A673 (cell line): ENCODE data around the gene PLA2G5. TPM values are rescaled to one million over a fixed set of nuclear protein-coding genes. Genes with fewer than 3 reads are reported as not detected.

ENCODE experiments used
- BruUV-seq: library from RNA; stranded (reverse); fragments of 400-500 nt; replicated peaks from 2 replicates; lab custom pipeline; 2021; lab: Mats Ljungman, UMichigan
- CTCF ChIA-PET: fragments of 300-600 bp; sonication (Branson Sonifier 250); formaldehyde crosslinking; loops from one replicate; lab custom pipeline; 2022; ENCODE audit warnings: antibody characterized with exemption; lab: Charles Lee
- POLR2A ChIA-PET: fragments of 300-600 bp; sonication (Branson Sonifier 250); formaldehyde crosslinking; loops from one replicate; lab custom pipeline; 2022; ENCODE audit warnings: antibody characterized with exemption; ENCODE audit not compliant: low non-redundant PET; lab: Charles Lee
- DNase-seq: peaks from one replicate; pipeline ENCODE4 v3.0.0-alpha.2; 2015; ENCODE audit warnings: low spot score
- H3K27ac ChIP-seq: fragments of 200-600 bp; sonication (generic); 2 replicates; pipeline ENCODE4 v1.5.1; 2016; ENCODE audit warnings: mixed run types, low read depth, mild to moderate bottlenecking, mixed read lengths, antibody characterized with exemption, low read length; ENCODE audit not compliant: poor library complexity, severe bottlenecking
- H3K27me3 ChIP-seq: fragments of 200-600 bp; sonication (generic); replicated peaks from 2 replicates; pipeline ENCODE4 v1.6.1; 2017; ENCODE audit warnings: mixed run types, low read depth, mild to moderate bottlenecking, mixed read lengths, antibody characterized with exemption, low read length; ENCODE audit not compliant: insufficient read depth, poor library complexity
- H3K36me3 ChIP-seq: fragments of 200-600 bp; sonication (generic); 2 replicates; pipeline ENCODE4 v1.6.1; 2016; ENCODE audit warnings: mixed run types, mild to moderate bottlenecking, mixed read lengths, antibody characterized with exemption, low read length; ENCODE audit not compliant: insufficient read depth, poor library complexity, severe bottlenecking
- H3K4me1 ChIP-seq: fragments of 200-600 bp; sonication (generic); 2 replicates; pipeline ENCODE4 v1.6.1; 2017; ENCODE audit warnings: mixed run types, mild to moderate bottlenecking, mixed read lengths, antibody characterized with exemption, low read length; ENCODE audit not compliant: insufficient read depth, poor library complexity, severe bottlenecking
- H3K4me3 ChIP-seq: fragments of 200-600 bp; sonication (generic); 2 replicates; pipeline ENCODE4 v1.5.1; 2016; ENCODE audit warnings: low read depth, mixed run types, mild to moderate bottlenecking, mixed read lengths, low read length; ENCODE audit not compliant: poor library complexity, severe bottlenecking
- H3K9me3 ChIP-seq: fragments of 200-600 bp; sonication (generic); 2 replicates; pipeline ENCODE4 v1.6.1; 2016; ENCODE audit warnings: mixed run types, low read depth, mild to moderate bottlenecking, mixed read lengths, antibody characterized with exemption, low read length; ENCODE audit not compliant: poor library complexity, severe bottlenecking
- CTCF ChIP-seq: fragments of 300-800, 200-600 bp; sonication (generic); conservative IDR thresholded peaks from 2 replicates; pipeline ENCODE4 v1.5.1; 2017; ENCODE audit warnings: low read depth, mild to moderate bottlenecking, antibody characterized with exemption, low read length, moderate library complexity, mixed read lengths
- EZH2 ChIP-seq: fragments of 200-600 bp; sonication (generic); IDR thresholded peaks from 2 replicates; pipeline ENCODE4 v1.6.1; 2017; ENCODE audit warnings: borderline replicate concordance, low read depth, mild to moderate bottlenecking, mixed read lengths, antibody characterized with exemption, low read length; ENCODE audit not compliant: poor library complexity, severe bottlenecking
- intact Hi-C: fragments of 100-400 bp; cut with micrococcal nuclease; formaldehyde crosslinking; loops from one replicate; pipeline ENCODE4 v1.10.0; 2022; ENCODE audit not compliant: unreplicated experiment
- total RNA-seq: library from RNA; stranded (reverse); gene quantifications from 2 replicates; pipeline ENCODE4 v1.2.3, GENCODE V29; 2021

Gene PLA2G5
- total RNA-seq, 1 experiment from 2014 or later, result not detected

- CTCF ChIA-PET, result no interaction called here
- intact Hi-C loops, result no loop called here
- no peaks in the 10 kb centered on the region for H3K9me3 ChIP-seq
- POLR2A ChIA-PET, result no interaction called here
- TF ChIP-seq EZH2, result no peak
- no peak for TF ChIP-seq CTCF
- BruUV-seq, result no TSS peak
- no peaks in the 10 kb centered on the region for H3K27me3 ChIP-seq
- no peak overlapping the region for H3K27ac ChIP-seq
- H3K36me3 ChIP-seq, result no peaks in the 10 kb centered on the region
- no peaks in the 10 kb centered on the region for H3K4me1 ChIP-seq
- no peak overlapping the region for H3K4me3 ChIP-seq
- DNase-seq, result no peak
These were observed 37.8 kb downstream of the PLA2G5 start for GRCh38 chr1:20107796-20108195.

GRCh38 chr1:20108366-20109123, 38.6 kb downstream of the PLA2G5 start:
- TF ChIP-seq EZH2, result no peak
- no peak for TF ChIP-seq CTCF
- H3K27ac ChIP-seq, result no peak overlapping the region
- no peaks in the 10 kb centered on the region for H3K4me1 ChIP-seq
- ChIA-PET POLR2A (no interaction called here), CTCF (no interaction called here)
- H3K9me3 ChIP-seq, result no peaks in the 10 kb centered on the region
- no peaks in the 10 kb centered on the region for H3K36me3 ChIP-seq
- DNase-seq, result no peak
- BruUV-seq, result no TSS peak
- no peaks in the 10 kb centered on the region for H3K27me3 ChIP-seq
- H3K4me3 ChIP-seq, result no peak overlapping the region
- intact Hi-C loops, result no loop called here

GRCh38 chr1:20109223-20109856, 39.3 kb downstream of the PLA2G5 start:
- no peaks in the 10 kb centered on the region for H3K27me3 ChIP-seq
- no TSS peak for BruUV-seq
- TF ChIP-seq EZH2 (no peak), CTCF (0 out of 2 replicates have a peak, but pooled peaks have one; percentile 18)
- no peak overlapping the region for H3K27ac ChIP-seq
- H3K4me3 ChIP-seq, result no peak overlapping the region
- H3K9me3 ChIP-seq, result no peaks in the 10 kb centered on the region
- intact Hi-C loops, result no loop called here
- POLR2A ChIA-PET, result no interaction called here
- CTCF ChIA-PET, result no interaction called here
- DNase-seq, result no peak
- no peaks in the 10 kb centered on the region for H3K36me3 ChIP-seq
- no peaks in the 10 kb centered on the region for H3K4me1 ChIP-seq
